HepG2 (cell line): ENCODE data around the gene KCTD14. TPM values are rescaled to one million over a fixed set of nuclear protein-coding genes. Genes with fewer than 3 reads are reported as not detected.

Experiments
- DNMT3B ChIP-seq: conservative IDR thresholded peaks from 2 replicates; pipeline ENCODE4 v1.6.1; 2016; ENCODE audit warnings: missing biosample characterization, control low read depth
- EP300 ChIP-seq, 3 experiments: sonication (generic) in 1 of 3; formaldehyde crosslinking in 1 of 3; IDR thresholded peaks; 2 replicates each; pipeline versions ENCODE4 v1.5.1 to v1.6.1; 2011 to 2020; ENCODE audit warnings: low read depth in 2 of 3, low read length in 2 of 3, borderline replicate concordance in 1 of 3, improper control_type of control experiment in 1 of 3, mild to moderate bottlenecking in 1 of 3, missing genetic modification reagents in 1 of 3, moderate library complexity in 1 of 3
- ETV5 ChIP-seq: IDR thresholded peaks from 2 replicates; pipeline ENCODE4 v1.6.1; 2018; ENCODE audit warnings: missing biosample characterization, missing genetic modification reagents, inconsistent platforms, borderline replicate concordance
- FOXP1 ChIP-seq, 2 experiments: fragments of 450-650 bp in 1 of 2; IDR thresholded peaks; 2 replicates each; pipeline ENCODE4 v1.6.1; 2017 to 2018; ENCODE audit warnings: antibody characterized with exemption in 1 of 2
- MAFG ChIP-seq: sonication (generic); formaldehyde crosslinking; IDR thresholded peaks from 2 replicates; pipeline ENCODE4 v1.5.1; 2020; ENCODE audit warnings: mild to moderate bottlenecking, missing genetic modification reagents
- MYC ChIP-seq: sonication (generic); formaldehyde crosslinking; IDR thresholded peaks from 2 replicates; pipeline ENCODE4 v1.9.0; 2021; ENCODE audit warnings: missing genetic modification reagents, borderline replicate concordance
- PITX1 ChIP-seq: sonication (generic); formaldehyde crosslinking; IDR thresholded peaks from 2 replicates; pipeline ENCODE4 v1.5.1; 2020; ENCODE audit warnings: mild to moderate bottlenecking, missing genetic modification reagents
- RARA ChIP-seq: IDR thresholded peaks from 2 replicates; pipeline ENCODE4 v1.6.1; 2016; ENCODE audit warnings: missing genetic modification reagents, missing compliant biosample characterization
- RNF2 ChIP-seq: fragments of 450-650 bp; conservative IDR thresholded peaks from 2 replicates; pipeline ENCODE4 v1.6.1; 2016; ENCODE audit warnings: low read depth
- RORA ChIP-seq: sonication (generic); formaldehyde crosslinking; IDR thresholded peaks from 2 replicates; pipeline ENCODE4 v1.5.0; 2020; ENCODE audit warnings: mild to moderate bottlenecking, missing genetic modification reagents, moderate library complexity
- SIN3B ChIP-seq: fragments of 150-350 bp; IDR thresholded peaks from 2 replicates; pipeline ENCODE4 v1.6.1; 2014; ENCODE audit warnings: low read length
- SNAI1 ChIP-seq: sonication (generic); formaldehyde crosslinking; IDR thresholded peaks from 2 replicates; pipeline ENCODE4 v1.5.0; 2020; ENCODE audit warnings: mild to moderate bottlenecking, missing genetic modification reagents, borderline replicate concordance
- SNAPC2 ChIP-seq: sonication (generic); formaldehyde crosslinking; IDR thresholded peaks from 2 replicates; pipeline ENCODE4 v1.8.1; 2022; ENCODE audit warnings: mild to moderate bottlenecking, missing genetic modification reagents
- TFE3 ChIP-seq: IDR thresholded peaks from 2 replicates; pipeline ENCODE4 v1.6.1; 2016
- ZBTB1 ChIP-seq: sonication (generic); formaldehyde crosslinking; IDR thresholded peaks from 2 replicates; pipeline ENCODE4 v1.4.0; 2020; ENCODE audit warnings: missing genetic modification reagents, borderline replicate concordance
- ZKSCAN1 ChIP-seq: fragments of 150-350 bp; IDR thresholded peaks from 2 replicates; pipeline ENCODE4 v1.6.1; 2014; ENCODE audit warnings: low read length
- ZNF510 ChIP-seq: sonication (generic); formaldehyde crosslinking; IDR thresholded peaks from 2 replicates; pipeline ENCODE4 v1.4.0; 2020; ENCODE audit warnings: low read depth, mild to moderate bottlenecking, missing genetic modification reagents
- ZNF512 ChIP-seq: sonication (generic); formaldehyde crosslinking; IDR thresholded peaks from 2 replicates; pipeline ENCODE4 v1.4.0; 2020; ENCODE audit warnings: mild to moderate bottlenecking, missing genetic modification reagents
- ZNF788 ChIP-seq: sonication (generic); formaldehyde crosslinking; IDR thresholded peaks from 2 replicates; pipeline ENCODE4 v1.5.0; 2020; ENCODE audit warnings: mild to moderate bottlenecking, missing genetic modification reagents, borderline replicate concordance
- ZSCAN12 ChIP-seq: sonication (generic); formaldehyde crosslinking; IDR thresholded peaks from 2 replicates; pipeline ENCODE4 v1.9.0; 2021; ENCODE audit warnings: mild to moderate bottlenecking, missing genetic modification reagents
- polyA plus RNA-seq, 8 experiments: library from polyadenylated mRNA; depleted of rRNA in 3 of 8; stranded (reverse) in 7 of 8; unstranded in 1 of 8; fragments of >200 nt; fragmentation: Illumina TruSeq in 4 of 8; extraction: Trizol in 4 of 8; gene quantifications; 2 replicates each; pipeline versions ENCODE4 v1.2.1 to v1.2.3, GENCODE V29; 2011 to 2016; ENCODE audit warnings: low read depth in 4 of 8, missing spikeins in 1 of 8, mixed read lengths in 1 of 8; ENCODE audit not compliant: insufficient read depth in 1 of 8
- total RNA-seq, 5 experiments: library from RNA; depleted of rRNA; stranded (reverse); fragments of >200 nt; fragmentation: Illumina TruSeq; extraction: Trizol; gene quantifications; 2 replicates each; pipeline ENCODE4 v1.2.3, GENCODE V29; 2016; ENCODE audit warnings: low read depth in 1 of 5
- TF ChIP-seq, protein P1 (sequence below): sonication (generic); formaldehyde crosslinking; IDR thresholded peaks from 2 replicates; pipeline ENCODE4 v1.5.0; 2020; ENCODE audit warnings: mild to moderate bottlenecking, missing genetic modification reagents
- TF ChIP-seq, protein P2 (sequence below): sonication (generic); formaldehyde crosslinking; IDR thresholded peaks from 2 replicates; pipeline ENCODE4 v1.8.0; 2022; ENCODE audit warnings: missing genetic modification reagents, mild to moderate bottlenecking, moderate library complexity, borderline replicate concordance

Gene KCTD14
- total and polyA plus RNA-seq, 2 of the 13 experiments (the other 11 are each of a cell fraction or from before 2014, with no cell fraction given): 10.3 to 15.6 TPM

- no peak for TF ChIP-seq ZNF510 (CRISPR knock-in tag)
- no peak for TF ChIP-seq ZBTB1 (CRISPR knock-in tag)
- peak; percentile 46; the same call in 1 of the 2 replicates for TF ChIP-seq ZNF788
- TF ChIP-seq, protein P1, sequence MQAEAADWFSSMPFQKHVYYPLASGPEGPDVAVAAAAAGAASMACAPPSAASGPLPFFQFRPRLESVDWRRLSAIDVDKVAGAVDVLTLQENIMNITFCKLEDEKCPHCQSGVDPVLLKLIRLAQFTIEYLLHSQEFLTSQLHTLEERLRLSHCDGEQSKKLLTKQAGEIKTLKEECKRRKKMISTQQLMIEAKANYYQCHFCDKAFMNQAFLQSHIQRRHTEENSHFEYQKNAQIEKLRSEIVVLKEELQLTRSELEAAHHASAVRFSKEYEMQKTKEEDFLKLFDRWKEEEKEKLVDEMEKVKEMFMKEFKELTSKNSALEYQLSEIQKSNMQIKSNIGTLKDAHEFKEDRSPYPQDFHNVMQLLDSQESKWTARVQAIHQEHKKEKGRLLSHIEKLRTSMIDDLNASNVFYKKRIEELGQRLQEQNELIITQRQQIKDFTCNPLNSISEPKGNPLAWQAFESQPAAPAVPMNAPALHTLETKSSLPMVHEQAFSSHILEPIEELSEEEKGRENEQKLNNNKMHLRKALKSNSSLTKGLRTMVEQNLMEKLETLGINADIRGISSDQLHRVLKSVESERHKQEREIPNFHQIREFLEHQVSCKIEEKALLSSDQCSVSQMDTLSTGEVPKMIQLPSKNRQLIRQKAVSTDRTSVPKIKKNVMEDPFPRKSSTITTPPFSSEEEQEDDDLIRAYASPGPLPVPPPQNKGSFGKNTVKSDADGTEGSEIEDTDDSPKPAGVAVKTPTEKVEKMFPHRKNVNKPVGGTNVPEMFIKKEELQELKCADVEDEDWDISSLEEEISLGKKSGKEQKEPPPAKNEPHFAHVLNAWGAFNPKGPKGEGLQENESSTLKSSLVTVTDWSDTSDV (CRISPR knock-in tag): no peak
- no peak for TF ChIP-seq RNF2
- TF ChIP-seq RORA (CRISPR knock-in tag): no peak
- no peak for TF ChIP-seq SIN3B
- TF ChIP-seq ZNF512 (CRISPR knock-in tag): no peak
- peak in 1 of 2 experiments; percentile 28; a peak in 1 of 4 replicates for TF ChIP-seq EP300 (IDR thresholded peaks at IDR 0.05; ENCODE audit: low read depth in 2 of 2, low read length in 2 of 2)
- no peak; the same call in 1 of the 2 replicates for TF ChIP-seq EP300 (CRISPR knock-in tag; IDR thresholded peaks at IDR 0.05; ENCODE audit: borderline replicate concordance)
- peak; percentile 69 for TF ChIP-seq PITX1
- no peak for TF ChIP-seq SNAPC2
- peak; percentile 84 for TF ChIP-seq RARA (CRISPR knock-in tag)
- TF ChIP-seq, protein P2, sequence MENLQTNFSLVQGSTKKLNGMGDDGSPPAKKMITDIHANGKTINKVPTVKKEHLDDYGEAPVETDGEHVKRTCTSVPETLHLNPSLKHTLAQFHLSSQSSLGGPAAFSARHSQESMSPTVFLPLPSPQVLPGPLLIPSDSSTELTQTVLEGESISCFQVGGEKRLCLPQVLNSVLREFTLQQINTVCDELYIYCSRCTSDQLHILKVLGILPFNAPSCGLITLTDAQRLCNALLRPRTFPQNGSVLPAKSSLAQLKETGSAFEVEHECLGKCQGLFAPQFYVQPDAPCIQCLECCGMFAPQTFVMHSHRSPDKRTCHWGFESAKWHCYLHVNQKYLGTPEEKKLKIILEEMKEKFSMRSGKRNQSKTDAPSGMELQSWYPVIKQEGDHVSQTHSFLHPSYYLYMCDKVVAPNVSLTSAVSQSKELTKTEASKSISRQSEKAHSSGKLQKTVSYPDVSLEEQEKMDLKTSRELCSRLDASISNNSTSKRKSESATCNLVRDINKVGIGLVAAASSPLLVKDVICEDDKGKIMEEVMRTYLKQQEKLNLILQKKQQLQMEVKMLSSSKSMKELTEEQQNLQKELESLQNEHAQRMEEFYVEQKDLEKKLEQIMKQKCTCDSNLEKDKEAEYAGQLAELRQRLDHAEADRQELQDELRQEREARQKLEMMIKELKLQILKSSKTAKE (CRISPR knock-in tag): no peak
- no peak for TF ChIP-seq DNMT3B (CRISPR knock-in tag)
- TF ChIP-seq ZSCAN12 (CRISPR knock-in tag): no peak
- TF ChIP-seq MAFG (CRISPR knock-in tag): no peak
- TF ChIP-seq TFE3 (CRISPR knock-in tag): no peak
- no peak for TF ChIP-seq ZKSCAN1
- TF ChIP-seq FOXP1 (IDR thresholded peaks at IDR 0.05): no peak
- no peak for TF ChIP-seq FOXP1 (CRISPR knock-in tag; IDR thresholded peaks at IDR 0.05)
- no peak for TF ChIP-seq ETV5 (CRISPR knock-in tag)
- TF ChIP-seq SNAI1 (CRISPR knock-in tag): no peak
- peak; percentile 40; the same call in 1 of the 2 replicates for TF ChIP-seq MYC
Observed at GRCh38 chr11:78061088-78061920, 38.2 kb upstream of the KCTD14 start (continued).
